ENCODE data around the gene OAS1.
"Not testable (repeated sequence)": the region's sequence is repeated elsewhere in the genome, so short reads cannot be mapped to it uniquely, and the experiment has no call there.

Gene OAS1

GRCh38 chr12:112900298-112901145 is 6.2 kb upstream of the OAS1 start:
- peak; percentile 6 to 26 for DNase-seq (ENCODE audit: low read depth in 2 of 2)

GRCh38 chr12:112901271-112901670 is 5.5 kb upstream of the OAS1 start:
- no peak for DNase-seq (ENCODE audit: low read depth in 2 of 2)

- DNase-seq (ENCODE audit: low read depth in 2 of 2), result no peak
Measured at GRCh38 chr12:112904571-112904970, 2.2 kb upstream of the OAS1 start.

DNA sequence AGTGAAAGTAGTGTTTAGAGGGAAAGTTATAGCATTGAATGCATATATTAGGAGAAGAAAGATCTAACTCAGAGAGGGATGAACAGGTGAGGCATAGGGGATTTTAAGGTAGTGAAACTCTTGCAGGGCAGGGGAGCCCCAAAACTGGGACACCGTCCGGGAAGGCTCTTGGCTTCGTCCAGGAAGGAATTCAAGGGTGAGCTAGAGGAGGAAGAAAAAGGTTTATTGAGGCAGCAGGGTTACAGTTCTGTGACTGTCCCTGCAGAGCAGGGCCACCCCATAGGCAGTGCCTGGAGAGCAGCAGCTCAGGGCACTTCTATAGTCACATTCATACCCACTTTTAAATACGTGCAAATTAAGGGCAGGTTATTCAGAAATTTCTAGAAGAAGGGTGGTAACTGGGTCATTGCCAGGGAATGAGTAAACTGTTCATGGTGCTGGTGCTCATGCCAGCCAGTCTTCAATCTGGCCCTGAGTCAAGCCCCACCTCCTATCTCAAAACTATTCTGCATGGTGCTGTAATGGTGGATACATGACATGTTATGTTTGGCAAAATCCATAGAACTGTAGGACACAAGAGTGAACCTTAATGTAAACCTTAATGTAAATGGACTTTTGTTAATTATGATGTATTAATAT is 1.2 kb upstream of the OAS1 start:
- DNase-seq (ENCODE audit: low read depth in 2 of 2), result no peak

GRCh38 chr12:112907415-112908157 is 824 bp downstream of the OAS1 start:
- no peak for DNase-seq (ENCODE audit: low read depth in 2 of 2)

- DNase-seq (ENCODE audit: low read depth in 2 of 2), result peak in 1 of 2 donors; percentile 11
Measured at GRCh38 chr12:112908548-112908947, 1.8 kb downstream of the OAS1 start.

- no peak for DNase-seq (ENCODE audit: low read depth in 2 of 2)
Measured at GRCh38 chr12:112909693-112910092, 2.9 kb downstream of the OAS1 start.

GRCh38 chr12:112913038-112913688 is 6.4 kb downstream of the OAS1 start:
- no peak for DNase-seq (ENCODE audit: low read depth in 2 of 2)

GRCh38 chr12:112913888-112914287 is 7.1 kb downstream of the OAS1 start:
- not testable (repeated sequence) for DNase-seq (ENCODE audit: low read depth in 2 of 2)

DNA sequence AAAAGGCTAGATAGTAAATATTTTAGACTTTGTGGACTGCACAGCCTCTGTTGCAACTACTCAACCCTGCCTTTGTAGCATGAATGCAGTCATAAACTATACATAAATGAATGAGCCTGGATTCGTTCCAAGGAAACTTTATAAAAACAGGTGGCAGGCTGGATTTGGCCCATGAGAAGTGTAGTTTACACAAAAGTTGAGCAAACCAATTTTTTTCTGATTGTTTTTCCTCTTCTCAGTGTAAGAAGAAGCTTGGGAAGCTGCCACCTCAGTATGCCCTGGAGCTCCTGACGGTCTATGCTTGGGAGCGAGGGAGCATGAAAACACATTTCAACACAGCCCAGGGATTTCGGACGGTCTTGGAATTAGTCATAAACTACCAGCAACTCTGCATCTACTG is 9.5 kb downstream of the OAS1 start:
- no peak for DNase-seq (ENCODE audit: low read depth in 2 of 2)

DNA sequence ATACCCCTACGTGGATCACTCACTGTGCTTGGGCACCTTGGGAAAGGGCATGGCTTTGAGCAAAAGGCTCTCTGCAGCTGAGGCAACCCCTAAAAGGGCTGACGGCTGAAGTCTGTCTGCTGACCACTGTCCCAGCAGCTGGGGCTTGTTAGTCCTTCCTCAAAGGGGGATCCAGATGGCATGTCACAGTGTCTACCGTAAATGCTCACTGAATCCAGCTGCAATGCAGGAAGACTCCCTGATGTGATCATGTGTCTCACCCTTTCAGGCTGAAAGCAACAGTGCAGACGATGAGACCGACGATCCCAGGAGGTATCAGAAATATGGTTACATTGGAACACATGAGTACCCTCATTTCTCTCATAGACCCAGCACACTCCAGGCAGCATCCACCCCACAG is 12.4 kb downstream of the OAS1 start:
- DNase-seq (ENCODE audit: low read depth in 2 of 2), result no peak

DNA sequence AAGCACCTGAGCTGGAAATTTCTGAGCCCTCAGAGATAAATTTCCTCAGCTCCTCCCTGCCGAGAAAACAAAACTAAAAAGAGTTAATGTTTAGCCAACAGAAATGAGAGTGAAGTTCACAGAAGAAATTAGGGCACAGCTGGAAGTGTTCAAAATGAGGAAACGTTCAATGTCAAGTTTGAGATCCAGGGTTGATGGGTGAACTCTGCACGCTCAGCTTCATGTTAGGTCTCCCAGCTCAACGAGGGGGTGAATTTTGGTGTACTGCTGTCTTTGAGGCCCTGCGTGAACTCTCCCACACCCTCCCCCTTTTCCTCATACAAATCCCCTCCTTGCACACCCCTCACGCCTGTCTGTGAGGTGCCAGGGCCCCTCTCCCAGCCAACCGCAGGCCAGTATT is 18.2 kb downstream of the OAS1 start:
- DNase-seq (ENCODE audit: low read depth in 2 of 2), result no peak

GRCh38 chr12:112926416-112927033 is 19.8 kb downstream of the OAS1 start:
- DNase-seq (ENCODE audit: low read depth in 2 of 2), result not testable (repeated sequence)

GRCh38 chr12:112927475-112927874 is 20.7 kb downstream of the OAS1 start:
- DNase-seq (ENCODE audit: low read depth in 2 of 2), result no peak

- DNase-seq (ENCODE audit: low read depth in 2 of 2), result no peak
Measured at GRCh38 chr12:112927925-112928324, 21.2 kb downstream of the OAS1 start.

DNA sequence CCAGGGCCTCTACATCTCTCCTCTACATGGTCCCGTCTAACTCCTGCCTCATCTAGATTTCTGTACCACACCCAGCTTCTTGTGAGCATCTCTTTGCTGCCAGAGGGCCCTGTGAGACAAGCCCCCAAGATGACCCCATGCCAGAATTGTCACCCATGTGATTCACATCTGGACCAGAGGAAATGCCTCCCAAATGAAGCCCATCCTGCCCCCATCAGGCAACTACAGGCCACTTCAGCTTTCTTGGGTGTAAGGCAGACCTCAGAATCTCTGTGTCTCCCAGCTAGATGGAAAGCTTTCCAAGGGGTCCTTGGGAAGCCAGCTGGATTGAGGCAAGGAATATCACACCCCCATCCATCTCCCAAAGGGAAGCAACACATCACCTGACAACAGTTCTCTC is 22.2 kb downstream of the OAS1 start:
- DNase-seq (ENCODE audit: low read depth in 2 of 2), result no peak

- DNase-seq (ENCODE audit: low read depth in 2 of 2), result no peak
Measured at GRCh38 chr12:112929715-112930114, 23.0 kb downstream of the OAS1 start.

DNA sequence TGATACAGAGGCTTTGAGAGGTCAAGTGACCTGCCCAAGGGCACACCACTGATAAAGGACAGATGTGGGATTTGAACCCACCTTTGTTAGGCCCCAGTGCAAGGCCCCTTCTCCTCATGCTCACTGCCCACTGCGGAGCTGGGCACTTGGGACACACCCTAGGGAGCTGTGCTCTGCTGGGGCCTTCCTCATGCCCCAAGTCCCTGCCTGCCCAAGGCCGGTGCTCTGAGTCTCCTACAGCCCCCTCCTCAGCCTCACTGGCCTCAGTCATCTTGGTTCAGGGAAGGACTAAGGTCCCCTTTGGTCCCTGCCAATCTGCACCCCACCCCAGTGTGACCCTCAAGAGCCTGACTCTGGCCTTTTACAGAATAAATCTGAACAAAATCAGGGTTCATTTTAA is 23.6 kb downstream of the OAS1 start:
- no peak for DNase-seq (ENCODE audit: low read depth in 2 of 2)

- no peak for DNase-seq (ENCODE audit: low read depth in 2 of 2)
Measured at GRCh38 chr12:112932485-112933128, 25.8 kb downstream of the OAS1 start.

DNA sequence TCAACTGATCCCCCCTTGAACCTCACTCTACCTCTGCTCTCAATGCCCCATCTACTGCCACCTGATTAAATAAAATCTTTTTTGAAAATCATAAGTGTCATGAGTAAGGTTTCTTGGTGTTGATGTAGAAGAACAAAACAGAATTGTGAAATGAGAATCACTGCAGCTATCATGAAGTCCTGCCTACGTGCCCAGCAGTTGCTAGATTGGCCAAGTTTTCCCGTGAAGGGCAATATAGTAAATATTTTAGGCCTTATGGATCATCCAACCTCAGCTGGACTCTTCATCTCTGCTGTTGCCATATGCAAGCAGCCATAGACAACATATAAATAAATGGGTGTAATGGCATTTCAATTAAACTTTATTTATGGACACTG is 26.4 kb downstream of the OAS1 start:
- no peak for DNase-seq (ENCODE audit: low read depth in 2 of 2)

GRCh38 chr12:112936264-112936663 is 29.5 kb downstream of the OAS1 start:
- no peak for DNase-seq (ENCODE audit: low read depth in 2 of 2)

Data from activated CD4-positive, alpha-beta T cell treated with anti-CD3 and anti-CD28 coated beads for 24 hours (primary cell).